Skin epidermis (tissue), 12 donors: ENCODE measurements around the gene SLC5A10.
A peak's percentile ranks its signal among the peaks of the same experiment; 100 is the strongest.
"Not testable (repeated sequence)": the region's sequence is repeated elsewhere in the genome, so short reads cannot be mapped to it uniquely, and the experiment has no call there.

Source experiments
- H3K27ac ChIP-seq, 21 experiments: fragments of 200-600 bp; sonication (generic) in 11 of 21; one replicate each; pipeline ENCODE4 v1.5.0; 2020; ENCODE audit warnings: mild to moderate bottlenecking in 3 of 21, inconsistent platforms in 2 of 21, moderate library complexity in 2 of 21
- H3K4me3 ChIP-seq, 7 experiments: fragments of 200-600 bp; sonication (generic) in 2 of 7; one replicate each; pipeline ENCODE4 v1.5.0; 2020; ENCODE audit warnings: inconsistent platforms in 2 of 7, mild to moderate bottlenecking in 2 of 7, moderate library complexity in 1 of 7

Gene SLC5A10

GRCh38 chr17:18951941-18952842 lies at the start of gene SLC5A10:
Gene SLC5A10 (plus strand): TSS chr17:18952165. CDS start chr17:18952206, 41 bp downstream.
- H3K27ac ChIP-seq: no peak within 1 kb of the TSS
- H3K4me3 ChIP-seq: no peak within 1 kb of the TSS

DNA sequence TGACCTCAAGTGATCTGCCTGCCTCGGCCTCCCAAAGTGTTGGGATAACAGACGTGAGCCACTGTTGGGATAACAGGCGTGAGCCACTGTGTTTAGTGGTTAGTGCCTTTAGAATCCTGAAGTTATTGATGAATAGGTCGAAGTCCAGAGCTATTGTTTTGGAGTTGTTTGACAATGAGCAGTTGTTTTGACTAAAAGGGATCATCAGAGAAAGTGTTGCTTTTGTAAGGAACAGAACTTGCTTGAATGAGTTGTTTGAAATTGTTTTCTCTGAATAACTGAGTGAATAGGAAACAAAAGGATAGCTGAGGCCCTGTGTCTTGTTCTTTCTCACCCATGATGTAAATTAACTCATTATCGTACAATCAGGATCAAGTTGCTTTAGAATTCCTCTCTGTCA lies 47.5 kb upstream of the SLC5A10 start:
- no peak overlapping the region for H3K27ac ChIP-seq
- no peak overlapping the region for H3K4me3 ChIP-seq

GRCh38 chr17:18905226-18905625 lies 46.7 kb upstream of the SLC5A10 start:
- no peak overlapping the region for H3K4me3 ChIP-seq
- H3K27ac ChIP-seq: no peak overlapping the region

GRCh38 chr17:18910326-18910725 lies 41.6 kb upstream of the SLC5A10 start:
- Histone ChIP-seq H3K4me3 (no peak overlapping the region), H3K27ac (no peak overlapping the region)

DNA sequence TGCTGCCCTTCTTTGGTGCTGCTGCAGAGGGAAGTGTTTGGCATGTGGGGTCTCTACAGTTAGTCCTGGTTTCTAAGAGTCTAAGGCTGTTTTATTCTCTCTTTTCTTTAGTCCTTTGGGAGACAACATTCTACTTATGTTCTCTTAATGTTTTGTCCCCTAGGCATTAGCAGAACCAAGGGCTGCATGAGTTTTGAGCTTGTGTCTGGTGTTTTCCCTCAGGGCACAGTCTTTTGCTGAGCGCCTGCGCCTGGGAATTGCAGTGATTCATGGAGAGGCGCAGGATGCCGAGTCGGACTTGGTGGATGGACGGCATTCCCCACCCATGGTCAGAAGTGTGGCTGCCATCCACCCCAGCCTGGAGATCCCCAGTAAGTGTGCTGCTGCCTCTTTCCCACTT lies 41.1 kb upstream of the SLC5A10 start:
- Histone ChIP-seq H3K27ac (no peak overlapping the region), H3K4me3 (no peak overlapping the region)

GRCh38 chr17:18916816-18917500 lies 35.0 kb upstream of the SLC5A10 start:
- no peak overlapping the region for H3K4me3 ChIP-seq
- peak overlapping the region in 3 of 21 experiments; percentile 4 to 50 (median 7) for H3K27ac ChIP-seq

DNA sequence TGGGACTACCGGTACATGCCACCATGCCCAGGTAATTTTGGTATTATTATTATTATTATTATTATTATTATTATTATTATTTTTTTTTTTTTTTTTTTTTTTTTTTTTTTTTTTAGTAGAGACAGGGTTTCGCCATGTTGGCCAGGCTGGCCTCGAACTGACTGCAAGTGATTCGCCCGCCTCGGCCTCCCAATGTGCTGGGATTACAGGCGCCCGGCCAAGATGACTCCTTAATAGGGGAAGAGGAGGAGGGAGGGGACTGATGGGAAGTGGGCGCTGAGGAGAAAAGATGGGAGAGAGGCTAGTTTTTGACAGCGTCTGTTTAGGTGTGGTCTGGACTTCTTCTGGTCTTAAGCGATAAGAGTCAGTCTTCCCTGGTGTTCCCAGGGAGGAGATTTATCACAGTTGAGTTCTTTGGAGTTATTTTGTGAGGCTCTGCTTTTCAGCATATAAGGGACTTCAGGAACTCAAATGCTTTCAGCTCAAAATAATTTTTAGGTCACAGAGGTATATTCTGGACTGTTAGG lies 34.4 kb upstream of the SLC5A10 start:
- peak overlapping the region in 1 of 21 experiments; percentile 3 for H3K27ac ChIP-seq

GRCh38 chr17:18919963-18920362 lies 32.0 kb upstream of the SLC5A10 start:
- H3K4me3 ChIP-seq: no peak overlapping the region
- no peak overlapping the region for H3K27ac ChIP-seq

More for the DNA sequence above, 34.4 kb upstream of the SLC5A10 start:
- H3K4me3 ChIP-seq: no peak overlapping the region

DNA sequence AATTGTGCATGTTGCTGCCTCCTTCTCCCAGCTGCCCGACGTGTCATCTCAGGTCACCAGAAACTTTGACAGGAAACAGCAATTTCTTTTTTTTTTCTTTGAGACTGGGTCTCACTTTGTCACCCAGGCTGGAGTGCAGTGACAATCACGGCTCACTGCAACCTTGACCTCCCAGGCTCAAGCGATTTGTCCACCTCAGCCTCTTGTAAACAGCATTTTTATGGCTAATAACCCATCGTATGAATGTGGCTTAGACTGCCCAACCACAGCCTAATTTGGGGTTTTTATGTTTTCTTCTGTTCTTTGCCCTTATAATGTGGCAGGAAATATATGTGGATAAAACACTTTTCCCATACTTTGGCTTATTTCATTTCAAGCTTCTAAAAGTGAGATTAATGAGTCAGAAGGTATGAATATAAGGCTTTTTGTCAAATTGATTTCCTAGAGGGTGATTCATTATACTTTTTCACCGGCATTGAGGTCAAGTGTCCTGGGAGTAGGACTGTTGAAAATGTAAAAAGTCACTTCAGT lies 31.0 kb upstream of the SLC5A10 start:
- H3K4me3 ChIP-seq: no peak overlapping the region
- H3K27ac ChIP-seq: peak overlapping the region in 2 of 21 experiments; percentile 7 to 43

DNA sequence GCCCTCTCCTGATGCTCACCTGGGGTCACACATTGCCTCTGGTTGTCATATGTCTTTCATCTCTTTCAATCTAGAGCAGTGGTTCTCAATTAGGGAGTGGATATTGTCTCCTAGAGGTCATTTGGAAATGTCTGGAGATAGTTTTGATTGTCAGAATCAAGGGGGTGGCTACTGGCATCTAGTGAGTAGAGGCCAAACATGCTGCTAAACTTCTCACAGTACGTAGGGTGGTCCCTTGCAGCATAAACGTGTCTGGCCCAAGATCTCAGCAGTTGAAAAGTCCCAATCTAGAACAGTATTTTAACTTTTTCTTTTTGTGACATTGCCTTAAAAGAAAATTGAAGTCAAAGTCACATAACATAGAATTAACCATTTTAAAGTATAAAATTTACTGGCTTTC lies 30.5 kb upstream of the SLC5A10 start:
- Histone ChIP-seq H3K4me3 (no peak overlapping the region), H3K27ac (peak overlapping the region in 3 of 21 experiments; percentile 7 to 43 (median 31))

DNA sequence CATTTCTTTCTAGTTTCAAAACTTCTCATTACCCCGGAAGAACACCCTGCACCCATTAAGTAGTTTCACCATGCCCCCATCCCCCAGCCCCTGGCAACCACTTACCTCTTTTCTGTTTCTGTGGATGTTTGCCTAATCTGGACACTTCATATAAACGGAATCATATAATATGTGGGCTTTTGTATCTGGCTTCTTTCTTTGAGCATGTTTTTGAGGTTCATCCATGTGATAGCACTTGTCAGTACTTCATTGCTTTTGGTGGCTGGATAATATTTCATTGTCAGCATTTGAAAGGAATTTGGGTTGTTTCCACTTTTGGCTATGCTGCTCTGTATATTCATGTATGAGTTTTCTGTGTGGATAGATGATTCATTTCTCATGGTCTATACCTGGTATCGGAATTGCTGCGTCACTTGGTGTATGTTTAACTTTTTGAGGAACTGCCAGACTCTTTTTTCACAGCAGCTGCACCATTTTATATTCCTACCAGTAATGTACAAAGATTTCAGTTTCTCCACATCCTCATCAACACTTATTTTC lies 30.0 kb upstream of the SLC5A10 start:
- H3K4me3 ChIP-seq: no peak overlapping the region
- peak overlapping the region in 2 of 21 experiments; percentile 31 to 43 for H3K27ac ChIP-seq

- not testable (repeated sequence) for H3K4me3 ChIP-seq
- H3K27ac ChIP-seq: peak overlapping the region in 1 of 21 experiments; percentile 31
Observed at GRCh38 chr17:18922596-18922995, 29.4 kb upstream of the SLC5A10 start.

DNA sequence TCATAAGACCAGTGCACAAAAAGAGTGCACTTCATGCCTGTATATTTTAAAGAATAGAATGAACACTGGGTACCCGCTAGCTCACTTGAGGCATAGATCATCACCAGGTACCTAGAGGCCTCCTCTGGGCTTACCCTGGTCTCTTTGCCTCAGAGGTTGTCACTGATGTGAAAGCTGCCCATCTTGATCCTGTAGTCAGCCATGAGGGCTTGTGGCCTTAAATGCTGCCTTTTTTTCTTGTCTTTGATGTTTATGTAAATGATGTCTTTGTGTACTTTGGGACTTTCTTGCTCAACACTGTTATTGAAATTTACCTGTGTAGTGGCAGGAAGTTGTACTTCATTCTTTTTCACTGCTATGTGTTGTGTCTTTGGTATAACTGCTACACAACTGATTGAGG lies 26.8 kb upstream of the SLC5A10 start:
- Histone ChIP-seq H3K27ac (no peak overlapping the region), H3K4me3 (no peak overlapping the region)

DNA sequence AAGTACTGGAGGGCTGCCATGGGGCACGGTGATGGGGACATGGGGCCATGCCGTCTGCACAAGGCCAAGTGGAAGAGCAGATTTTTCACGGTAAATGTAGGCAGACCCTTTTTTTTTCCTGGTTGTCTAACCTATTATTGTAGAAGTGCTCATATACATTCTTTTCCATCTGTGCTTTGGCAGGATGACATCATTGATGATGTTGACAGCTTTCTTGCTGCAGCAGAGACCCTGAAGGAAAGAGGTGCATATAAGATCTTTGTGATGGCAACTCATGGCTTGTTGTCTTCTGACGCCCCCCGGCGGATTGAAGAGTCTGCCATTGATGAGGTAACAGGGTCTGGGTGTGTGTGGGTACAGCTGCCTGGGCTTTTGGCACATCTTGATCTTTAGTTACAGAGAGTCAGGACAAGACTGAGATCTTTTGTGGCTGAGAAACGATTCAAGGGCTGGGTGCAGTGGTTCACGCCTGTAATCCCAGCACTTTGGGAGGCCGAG lies 23.3 kb upstream of the SLC5A10 start:
- no peak overlapping the region for H3K27ac ChIP-seq
- H3K4me3 ChIP-seq: no peak overlapping the region

- H3K4me3 ChIP-seq: no peak overlapping the region
- no peak overlapping the region for H3K27ac ChIP-seq
Observed at GRCh38 chr17:18932360-18933055, 19.5 kb upstream of the SLC5A10 start.

DNA sequence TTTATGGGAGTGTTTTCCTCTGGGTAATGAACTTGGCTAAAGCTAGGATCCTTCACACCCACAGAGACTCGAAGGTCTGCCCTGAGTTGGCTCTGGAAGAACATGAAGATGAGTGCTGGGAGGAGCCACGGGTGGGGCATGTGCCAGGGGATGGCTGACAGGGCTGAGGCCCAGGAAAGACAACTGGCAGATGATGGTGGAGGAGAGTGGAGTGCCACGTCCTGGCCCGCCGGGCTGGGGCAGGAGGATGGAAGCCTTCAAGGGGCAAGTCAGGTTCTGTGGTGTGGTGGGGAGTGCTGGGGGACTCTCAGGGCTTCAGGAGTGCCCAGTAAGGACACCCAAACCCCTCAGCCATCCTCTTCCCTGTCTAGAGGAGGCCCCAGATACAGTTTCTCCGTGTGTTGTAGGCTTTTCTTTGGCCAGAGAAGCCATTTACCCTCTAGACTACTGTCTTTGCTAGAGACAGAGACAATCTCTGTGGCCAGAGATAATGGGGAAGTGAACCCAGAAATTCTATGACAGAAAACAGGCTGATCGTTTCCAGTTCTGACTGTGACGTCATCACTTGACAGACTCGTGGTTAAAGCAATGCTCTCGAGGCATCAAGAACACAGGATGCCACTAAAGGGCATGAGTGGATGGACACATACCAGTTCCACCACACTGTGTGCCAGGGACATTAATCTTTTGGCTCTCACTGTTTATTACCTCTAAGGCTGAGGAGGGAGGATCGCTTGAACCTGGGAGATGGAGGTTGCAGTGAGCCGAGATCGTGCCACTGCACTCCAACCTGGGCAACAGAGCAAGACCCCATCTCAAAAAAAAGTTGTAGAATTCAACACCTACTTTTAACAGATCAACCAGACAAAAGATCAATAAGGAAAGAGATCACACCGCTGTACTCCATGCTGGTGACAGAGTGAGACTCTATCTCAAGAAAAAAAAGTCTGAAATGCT lies 18.6 kb upstream of the SLC5A10 start:
- Histone ChIP-seq H3K27ac (no peak overlapping the region), H3K4me3 (no peak overlapping the region)

- H3K4me3 ChIP-seq: no peak overlapping the region
- H3K27ac ChIP-seq: no peak overlapping the region
Observed at GRCh38 chr17:18937981-18938691, 13.8 kb upstream of the SLC5A10 start.

GRCh38 chr17:18938692-18939023 lies 13.3 kb upstream of the SLC5A10 start:
- Histone ChIP-seq H3K4me3 (no peak overlapping the region), H3K27ac (no peak overlapping the region)
